ENCODE data around the gene TPM3. TPM values are rescaled to one million over a fixed set of nuclear protein-coding genes. Genes with fewer than 3 reads are reported as not detected.

The TPM3 gene
- total RNA-seq (2022) (681 and 698 TPM in 2 replicates), Bru-seq, nascent RNA (percentile 95 among the genes with signal in this experiment), BruChase-seq, experiment 1, labeled RNA remaining after a 2-hour chase (percentile 97 among the genes with signal in this experiment), BruChase-seq, experiment 2, labeled RNA remaining after a 6-hour chase (percentile 98 among the genes with signal in this experiment)
- long read RNA-seq, transcript TPM3-212 (8 exons, 3,131 nt): major isoform, 2,037 of 2,238 reads
- long read RNA-seq, transcript TPM3-219 (7 exons, 1,248 nt): minor isoform, 10 of 2,238 reads
- long read RNA-seq, transcript TPM3-205 (9 exons, 1,771 nt): minor isoform, 33 of 2,238 reads
- long read RNA-seq, transcript TPM3-211 (8 exons, 1,115 nt): minor isoform, 5 of 2,238 reads
- long read RNA-seq, partial matches to known transcripts: 16 of 2,238 reads
- long read RNA-seq, other reads (novel, unspliced or antisense): 137 of 2,238 reads

DNA sequence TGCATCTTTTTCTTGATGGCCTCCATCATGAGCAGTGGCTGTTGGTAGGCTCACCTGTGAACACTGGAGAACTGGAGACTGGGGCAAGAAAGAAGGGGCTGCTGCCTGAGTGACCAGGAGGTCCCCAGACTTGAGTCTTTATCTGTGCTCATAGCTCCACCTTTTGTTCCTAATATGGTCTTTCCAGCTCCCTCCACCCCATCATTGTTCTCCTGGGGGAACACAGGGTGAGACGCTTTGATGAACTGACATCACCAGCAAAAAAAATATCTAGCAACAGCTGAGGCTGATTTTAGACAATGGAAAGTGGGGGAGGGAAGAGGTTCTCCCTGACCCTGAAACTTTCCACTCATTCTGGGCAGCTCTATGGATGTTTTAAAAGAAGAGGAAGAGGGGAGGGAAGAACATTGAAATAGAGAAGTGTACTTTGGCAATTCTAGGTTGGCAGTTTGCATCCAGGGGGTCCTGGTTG, at the start of gene TPM3:
Gene TPM3 (minus strand): TSS at position 111 of the 472 bp plus-strand sequence. CDS start 82 bp downstream, at position 29.
- Mint-ChIP-seq H3K4me1 (ENCODE audit: low read depth, unreplicated experiment) (peaks cover 12% of the 10 kb centered on the region), H3K27ac (ENCODE audit: unreplicated experiment) (no peak within 1 kb of the TSS), H3K9me3 (ENCODE audit: unreplicated experiment) (no peaks in the 10 kb centered on the region), H3K36me3 (ENCODE audit: insufficient read depth, unreplicated experiment) (peaks cover 5% of the 10 kb centered on the region), H3K27me3 (ENCODE audit: insufficient read depth, unreplicated experiment) (no peaks in the 10 kb centered on the region), H3K4me3 (ENCODE audit: unreplicated experiment) (no peak within 1 kb of the TSS)
- no TSS peak for BruUV-seq (replicated peaks)
- H3K4me1 ChIP-seq: peaks cover 16% of the 10 kb centered on the region
- ChIA-PET CTCF (interaction anchor here (0.6 kb wide), 1 partner anchor 80 kb away, joined by 6 read pairs; no protein-coding TSS in a partner anchor), POLR2A (interaction anchor here (1.0 kb wide), 1 partner anchor 28 kb away, joined by 3 read pairs; the partner anchor contains the start of gene UBAP2L)
- no peaks in the 10 kb centered on the region for H3K9me3 ChIP-seq
- TF ChIP-seq, protein P1, sequence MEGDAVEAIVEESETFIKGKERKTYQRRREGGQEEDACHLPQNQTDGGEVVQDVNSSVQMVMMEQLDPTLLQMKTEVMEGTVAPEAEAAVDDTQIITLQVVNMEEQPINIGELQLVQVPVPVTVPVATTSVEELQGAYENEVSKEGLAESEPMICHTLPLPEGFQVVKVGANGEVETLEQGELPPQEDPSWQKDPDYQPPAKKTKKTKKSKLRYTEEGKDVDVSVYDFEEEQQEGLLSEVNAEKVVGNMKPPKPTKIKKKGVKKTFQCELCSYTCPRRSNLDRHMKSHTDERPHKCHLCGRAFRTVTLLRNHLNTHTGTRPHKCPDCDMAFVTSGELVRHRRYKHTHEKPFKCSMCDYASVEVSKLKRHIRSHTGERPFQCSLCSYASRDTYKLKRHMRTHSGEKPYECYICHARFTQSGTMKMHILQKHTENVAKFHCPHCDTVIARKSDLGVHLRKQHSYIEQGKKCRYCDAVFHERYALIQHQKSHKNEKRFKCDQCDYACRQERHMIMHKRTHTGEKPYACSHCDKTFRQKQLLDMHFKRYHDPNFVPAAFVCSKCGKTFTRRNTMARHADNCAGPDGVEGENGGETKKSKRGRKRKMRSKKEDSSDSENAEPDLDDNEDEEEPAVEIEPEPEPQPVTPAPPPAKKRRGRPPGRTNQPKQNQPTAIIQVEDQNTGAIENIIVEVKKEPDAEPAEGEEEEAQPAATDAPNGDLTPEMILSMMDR (IDR thresholded peaks at IDR 0.05; ENCODE audit: insufficient read depth in 1 of 2, low read depth in 1 of 2, low read length in 1 of 2, severe bottlenecking in 1 of 2, unreplicated experiment in 1 of 2): no peak
- no peak within 1 kb of the TSS for H3K4me3 ChIP-seq (ENCODE audit: low read depth, low read length)
- no peaks in the 10 kb centered on the region for H3K36me3 ChIP-seq (ENCODE audit: control insufficient read depth, insufficient read depth, low read length)
- no peak for DNase-seq
- H3K27me3 ChIP-seq (replicated peaks; ENCODE audit: control insufficient read depth, insufficient read depth, low read length): no peaks in the 10 kb centered on the region; the same call in none of the 2 replicates
- intact Hi-C loops (cut with micrococcal nuclease; ENCODE audit: unreplicated experiment): no loop called here

DNA sequence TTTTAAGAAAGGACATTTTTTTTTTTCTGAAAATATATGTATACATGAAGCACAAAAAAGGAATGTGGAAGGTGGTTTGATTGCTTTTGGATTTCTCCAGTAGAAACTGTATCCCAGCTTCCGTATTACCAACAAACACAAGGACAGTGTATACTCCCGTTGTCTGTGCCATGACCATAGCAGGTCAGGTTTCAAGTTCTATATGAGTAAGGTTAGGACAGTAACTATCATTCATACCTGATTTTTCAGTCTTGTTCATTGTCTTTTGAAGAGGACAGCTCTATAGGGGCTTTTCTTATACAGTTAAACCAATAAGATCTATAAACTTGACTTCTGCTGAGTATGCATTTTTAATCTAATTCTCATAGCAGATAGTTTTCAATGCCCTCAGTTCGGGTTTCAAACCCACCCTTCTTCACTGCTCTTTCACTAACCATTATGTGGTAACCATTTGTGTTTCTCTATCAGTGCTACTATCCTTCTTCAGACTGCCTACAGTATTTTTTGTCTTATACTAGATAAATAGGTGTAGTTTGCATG, 48.5 kb upstream of the TPM3 start:
- no peak overlapping the region for H3K4me3 Mint-ChIP-seq (ENCODE audit: unreplicated experiment)
- TF ChIP-seq, protein P1 (IDR thresholded peaks at IDR 0.05; ENCODE audit: insufficient read depth in 1 of 2, low read depth in 1 of 2, low read length in 1 of 2, severe bottlenecking in 1 of 2, unreplicated experiment in 1 of 2): no peak

GRCh38 chr1:154239491-154239890, 47.6 kb upstream of the TPM3 start:
- Mint-ChIP-seq H3K27ac (ENCODE audit: unreplicated experiment) (peak overlapping the region; percentile 39), H3K4me1 (ENCODE audit: low read depth, unreplicated experiment) (peaks cover 27% of the 10 kb centered on the region), H3K9me3 (ENCODE audit: unreplicated experiment) (no peaks in the 10 kb centered on the region), H3K36me3 (ENCODE audit: insufficient read depth, unreplicated experiment) (peaks cover 100% of the 10 kb centered on the region), H3K27me3 (ENCODE audit: insufficient read depth, unreplicated experiment) (no peaks in the 10 kb centered on the region), H3K4me3 (ENCODE audit: unreplicated experiment) (peak overlapping the region; percentile 10)
- no peaks in the 10 kb centered on the region for H3K9me3 ChIP-seq
- BruUV-seq (replicated peaks): no TSS peak
- ChIA-PET POLR2A (no interaction called here), CTCF (no interaction called here)
- no peaks in the 10 kb centered on the region for H3K27me3 ChIP-seq (replicated peaks; ENCODE audit: control insufficient read depth, insufficient read depth, low read length)
- peaks cover 8% of the 10 kb centered on the region for H3K36me3 ChIP-seq (ENCODE audit: control insufficient read depth, insufficient read depth, low read length)
- no peak for DNase-seq
- H3K4me1 ChIP-seq: peaks cover 27% of the 10 kb centered on the region
- no peak overlapping the region for H3K4me3 ChIP-seq (ENCODE audit: low read depth, low read length)
- intact Hi-C loops (cut with micrococcal nuclease; ENCODE audit: unreplicated experiment): no loop called here
- TF ChIP-seq, protein P1 (IDR thresholded peaks at IDR 0.05; ENCODE audit: insufficient read depth in 1 of 2, low read depth in 1 of 2, low read length in 1 of 2, severe bottlenecking in 1 of 2, unreplicated experiment in 1 of 2): no peak

More for the DNA sequence above, 48.5 kb upstream of the TPM3 start:
- Histone ChIP-seq H3K4me1 (peaks cover 27% of the 10 kb centered on the region), H3K27me3 (replicated peaks; ENCODE audit: control insufficient read depth, insufficient read depth, low read length) (no peaks in the 10 kb centered on the region), H3K36me3 (ENCODE audit: control insufficient read depth, insufficient read depth, low read length) (peaks cover 6% of the 10 kb centered on the region), H3K9me3 (no peaks in the 10 kb centered on the region), H3K4me3 (ENCODE audit: low read depth, low read length) (no peak overlapping the region)
- intact Hi-C loops (cut with micrococcal nuclease; ENCODE audit: unreplicated experiment): no loop called here
- no TSS peak for BruUV-seq (replicated peaks)
- no peak for DNase-seq
- H3K36me3 Mint-ChIP-seq (ENCODE audit: insufficient read depth, unreplicated experiment): peaks cover 100% of the 10 kb centered on the region
- H3K4me1 Mint-ChIP-seq (ENCODE audit: low read depth, unreplicated experiment): peaks cover 27% of the 10 kb centered on the region
- no peaks in the 10 kb centered on the region for H3K9me3 Mint-ChIP-seq (ENCODE audit: unreplicated experiment)
- no peak overlapping the region for H3K27ac Mint-ChIP-seq (ENCODE audit: unreplicated experiment)
- H3K27me3 Mint-ChIP-seq (ENCODE audit: insufficient read depth, unreplicated experiment): no peaks in the 10 kb centered on the region
- ChIA-PET POLR2A (no interaction called here), CTCF (no interaction called here)
